WTC11 (cell line): ENCODE data around the gene RBM24.

Experiments used
- CREB1 ChIP-seq: sonication (generic); formaldehyde crosslinking; IDR thresholded peaks from 2 replicates; pipeline ENCODE4 v1.8.0; 2023; ENCODE audit warnings: mild to moderate bottlenecking, missing genetic modification reagents
- CTCF ChIP-seq: fragments of 200-600 bp; IDR thresholded peaks from 2 replicates; pipeline ENCODE4 v1.8.0; 2022; ENCODE audit warnings: antibody characterized with exemption
- FOXP1 ChIP-seq: sonication (generic); formaldehyde crosslinking; IDR thresholded peaks from 2 replicates; pipeline ENCODE4 v1.8.0; 2022; ENCODE audit warnings: missing genetic modification reagents, mild to moderate bottlenecking, moderate library complexity, borderline replicate concordance
- NR3C1 ChIP-seq: sonication (generic); formaldehyde crosslinking; conservative IDR thresholded peaks from 2 replicates; pipeline ENCODE4 v1.8.1; 2023; ENCODE audit warnings: low read depth, mild to moderate bottlenecking, missing genetic modification reagents
- SP1 ChIP-seq: sonication (generic); formaldehyde crosslinking; conservative IDR thresholded peaks from 2 replicates; pipeline ENCODE4 v1.8.1; 2022; ENCODE audit warnings: missing genetic modification reagents
- TP53 ChIP-seq: sonication (generic); formaldehyde crosslinking; IDR thresholded peaks from 2 replicates; pipeline ENCODE4 v1.8.1; 2023; ENCODE audit warnings: mild to moderate bottlenecking, missing genetic modification reagents
- USF1 ChIP-seq: sonication (generic); formaldehyde crosslinking; IDR thresholded peaks from 2 replicates; pipeline ENCODE4 v1.8.0; 2022; ENCODE audit warnings: mild to moderate bottlenecking, missing genetic modification reagents
- USF2 ChIP-seq: sonication (generic); formaldehyde crosslinking; IDR thresholded peaks from 2 replicates; pipeline ENCODE4 v1.8.1; 2023; ENCODE audit warnings: mild to moderate bottlenecking, missing genetic modification reagents, moderate library complexity
- ZNF317 ChIP-seq: sonication (generic); formaldehyde crosslinking; IDR thresholded peaks from 2 replicates; pipeline ENCODE4 v1.8.1; 2023; ENCODE audit warnings: low read depth, mild to moderate bottlenecking, moderate library complexity, missing genetic modification reagents, borderline replicate concordance
- ZSCAN18 ChIP-seq: fragments of 250-450 bp; sonication (Bioruptor Pico); IDR thresholded peaks from 2 replicates; pipeline ENCODE4 v2.1.2; 2022; ENCODE audit warnings: mild to moderate bottlenecking, moderate library complexity
- TF ChIP-seq, protein P1 (sequence below): sonication (generic); formaldehyde crosslinking; IDR thresholded peaks from 2 replicates; pipeline ENCODE4 v1.8.0; 2022; ENCODE audit warnings: mild to moderate bottlenecking, missing genetic modification reagents
- TF ChIP-seq, protein P2 (sequence below): sonication (generic); formaldehyde crosslinking; conservative IDR thresholded peaks from 2 replicates; pipeline ENCODE4 v1.8.1; 2022; ENCODE audit warnings: mild to moderate bottlenecking, missing genetic modification reagents

DNA sequence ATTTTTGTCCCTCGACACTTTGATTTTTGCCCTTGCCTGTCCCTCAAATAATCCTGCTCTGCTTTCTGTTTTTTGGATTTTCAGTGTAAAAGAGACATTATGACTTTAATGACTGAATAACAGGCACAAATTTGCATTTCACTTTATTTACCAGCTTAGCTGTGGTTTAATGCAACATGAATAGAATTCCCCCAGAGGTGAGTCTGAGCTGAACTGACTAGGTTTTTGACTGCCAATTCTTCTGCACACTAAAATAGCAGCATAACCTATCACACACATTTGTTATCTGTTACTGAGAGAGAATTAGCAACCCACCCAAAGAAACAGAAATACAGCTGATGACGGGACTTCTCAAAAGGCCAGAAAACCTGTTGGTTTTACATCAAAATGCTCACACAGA, 3.9 kb upstream of the RBM24 start:
- no peak for TF ChIP-seq CTCF
- no peak for TF ChIP-seq ZSCAN18 (CRISPR knock-in tag)
- no peak for TF ChIP-seq CREB1
- TF ChIP-seq, protein P1, sequence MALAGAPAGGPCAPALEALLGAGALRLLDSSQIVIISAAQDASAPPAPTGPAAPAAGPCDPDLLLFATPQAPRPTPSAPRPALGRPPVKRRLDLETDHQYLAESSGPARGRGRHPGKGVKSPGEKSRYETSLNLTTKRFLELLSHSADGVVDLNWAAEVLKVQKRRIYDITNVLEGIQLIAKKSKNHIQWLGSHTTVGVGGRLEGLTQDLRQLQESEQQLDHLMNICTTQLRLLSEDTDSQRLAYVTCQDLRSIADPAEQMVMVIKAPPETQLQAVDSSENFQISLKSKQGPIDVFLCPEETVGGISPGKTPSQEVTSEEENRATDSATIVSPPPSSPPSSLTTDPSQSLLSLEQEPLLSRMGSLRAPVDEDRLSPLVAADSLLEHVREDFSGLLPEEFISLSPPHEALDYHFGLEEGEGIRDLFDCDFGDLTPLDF = no peak
- TF ChIP-seq ZNF317 = no peak
- no peak for TF ChIP-seq FOXP1 (CRISPR knock-in tag)
- TF ChIP-seq USF2 = no peak
- TF ChIP-seq NR3C1 = no peak
- TF ChIP-seq USF1 (CRISPR knock-in tag) = no peak
- TF ChIP-seq, protein P2, sequence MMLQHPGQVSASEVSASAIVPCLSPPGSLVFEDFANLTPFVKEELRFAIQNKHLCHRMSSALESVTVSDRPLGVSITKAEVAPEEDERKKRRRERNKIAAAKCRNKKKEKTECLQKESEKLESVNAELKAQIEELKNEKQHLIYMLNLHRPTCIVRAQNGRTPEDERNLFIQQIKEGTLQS (CRISPR knock-in tag) = no peak
- no peak for TF ChIP-seq TP53 (CRISPR knock-in tag)
- no peak for TF ChIP-seq SP1
